Hepatocyte (in vitro differentiated cells): Measurements from ENCODE around the gene GPRC5C.

Experiments
- EZH2phosphoT487 ChIP-seq: fragments of 200-600 bp; sonication (generic); IDR thresholded peaks from one replicate; pipeline ENCODE4 v1.6.1; 2018; ENCODE audit warnings: antibody characterized with exemption, mild to moderate bottlenecking, low read depth, moderate library complexity; ENCODE audit not compliant: unreplicated experiment, severe bottlenecking
- TF ChIP-seq, protein P1 (sequence below): fragments of 200-600 bp; sonication (generic); IDR thresholded peaks from 2 replicates; pipeline ENCODE4 v1.5.1; 2016; ENCODE audit warnings: antibody characterized with exemption, mild to moderate bottlenecking; ENCODE audit not compliant: poor library complexity

DNA sequence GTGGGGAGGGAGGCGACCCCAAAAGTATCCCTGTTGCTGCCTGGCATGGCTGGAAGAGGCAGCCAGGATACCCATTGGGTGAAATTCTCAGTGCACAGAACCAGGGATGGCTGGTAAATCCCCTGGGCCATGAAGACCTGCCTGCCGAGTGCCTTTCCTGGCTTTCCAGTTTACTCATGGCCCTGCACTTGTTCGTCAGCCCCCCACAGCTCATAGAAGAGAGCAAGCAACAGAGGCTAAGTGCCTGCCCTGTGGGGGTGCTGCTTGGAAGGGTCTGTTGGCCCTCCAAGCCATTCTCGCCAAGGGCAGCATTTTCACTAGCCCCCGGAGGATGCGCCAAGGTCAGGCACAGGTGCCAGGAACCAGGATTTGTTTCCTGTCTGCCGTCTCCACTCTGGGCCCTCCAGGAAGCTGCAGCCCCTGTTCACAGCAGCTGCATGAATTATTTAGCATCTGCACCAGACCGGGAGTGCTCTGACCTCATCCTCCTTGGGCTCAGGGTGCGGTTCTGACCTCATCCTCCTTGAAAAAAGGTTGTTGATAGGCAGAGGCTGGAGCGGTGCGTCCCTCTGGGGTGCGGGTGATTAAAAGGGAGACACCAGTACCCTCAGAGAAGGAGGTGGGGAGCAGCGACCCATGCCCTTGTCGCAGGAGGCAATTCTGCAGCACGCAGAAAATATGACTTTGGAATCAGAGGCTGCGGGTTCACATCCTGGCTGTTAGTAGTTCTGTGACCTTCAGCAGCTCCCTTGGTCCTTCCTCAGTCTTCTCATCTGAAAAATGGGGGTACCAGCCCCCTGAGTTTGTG, 20.3 kb downstream of the GPRC5C start:
- no peak for TF ChIP-seq EZH2phosphoT487
- TF ChIP-seq, protein P1, sequence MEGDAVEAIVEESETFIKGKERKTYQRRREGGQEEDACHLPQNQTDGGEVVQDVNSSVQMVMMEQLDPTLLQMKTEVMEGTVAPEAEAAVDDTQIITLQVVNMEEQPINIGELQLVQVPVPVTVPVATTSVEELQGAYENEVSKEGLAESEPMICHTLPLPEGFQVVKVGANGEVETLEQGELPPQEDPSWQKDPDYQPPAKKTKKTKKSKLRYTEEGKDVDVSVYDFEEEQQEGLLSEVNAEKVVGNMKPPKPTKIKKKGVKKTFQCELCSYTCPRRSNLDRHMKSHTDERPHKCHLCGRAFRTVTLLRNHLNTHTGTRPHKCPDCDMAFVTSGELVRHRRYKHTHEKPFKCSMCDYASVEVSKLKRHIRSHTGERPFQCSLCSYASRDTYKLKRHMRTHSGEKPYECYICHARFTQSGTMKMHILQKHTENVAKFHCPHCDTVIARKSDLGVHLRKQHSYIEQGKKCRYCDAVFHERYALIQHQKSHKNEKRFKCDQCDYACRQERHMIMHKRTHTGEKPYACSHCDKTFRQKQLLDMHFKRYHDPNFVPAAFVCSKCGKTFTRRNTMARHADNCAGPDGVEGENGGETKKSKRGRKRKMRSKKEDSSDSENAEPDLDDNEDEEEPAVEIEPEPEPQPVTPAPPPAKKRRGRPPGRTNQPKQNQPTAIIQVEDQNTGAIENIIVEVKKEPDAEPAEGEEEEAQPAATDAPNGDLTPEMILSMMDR, result no peak
